Sigmoid colon (tissue), 7 donors: Measurements from ENCODE around the gene SP140L. TPM values are rescaled to one million over a fixed set of nuclear protein-coding genes. Genes with fewer than 3 reads are reported as not detected.

Experiments used
- DNase-seq: peaks from one replicate; pipeline ENCODE4 v3.0.0-alpha.2; 2019
- H3K27ac ChIP-seq, 4 donors: fragments of 200-600 bp; sonication (generic); one replicate each; pipeline ENCODE4 v1.5.1; 2016 to 2019; ENCODE audit warnings: mild to moderate bottlenecking in 1 of 4
- H3K27me3 ChIP-seq, 3 donors: fragments of 200-600 bp; sonication (generic); one replicate each; pipeline ENCODE4 v1.5.1; 2019; ENCODE audit warnings: mild to moderate bottlenecking in 1 of 3
- H3K36me3 ChIP-seq, 4 donors: fragments of 200-600 bp; sonication (generic); one replicate each; pipeline ENCODE4 v1.5.1; 2016 to 2019
- H3K4me1 ChIP-seq, 4 donors: fragments of 200-600 bp; sonication (generic); one replicate each; pipeline ENCODE4 v1.5.1; 2017 to 2019
- H3K4me3 ChIP-seq, 4 donors: fragments of 200-600 bp; sonication (generic); one replicate each; pipeline ENCODE4 v1.5.1; 2017 to 2019; ENCODE audit warnings: mild to moderate bottlenecking in 2 of 4, moderate library complexity in 1 of 4
- H3K9me3 ChIP-seq, 4 donors: fragments of 200-600 bp in 3 of 4; sonication (generic) in 3 of 4; one replicate each; pipeline versions ENCODE4 v1.5.1 to v1.6.1; 2013 to 2019
- CTCF ChIP-seq, 4 experiments: fragments of 450-650 bp in 3 of 4; fragments of 200-600 bp in 1 of 4; IDR thresholded peaks; one replicate each; pipeline ENCODE4 v1.5.1; 2016 to 2019; ENCODE audit warnings: antibody characterized with exemption in 4 of 4, mild to moderate bottlenecking in 3 of 4, moderate library complexity in 2 of 4
- EP300 ChIP-seq, 4 donors: sonication (generic); formaldehyde crosslinking; IDR thresholded peaks; one replicate each; pipeline ENCODE4 v1.6.1; 2017; ENCODE audit warnings: antibody characterized with exemption in 4 of 4
- POLR2A ChIP-seq, 2 donors: fragments of 450-650 bp; IDR thresholded peaks; one replicate each; pipeline ENCODE4 v1.6.1; 2016; ENCODE audit warnings: antibody characterized with exemption in 2 of 2, mild to moderate bottlenecking in 2 of 2, moderate library complexity in 2 of 2
- POLR2AphosphoS5 ChIP-seq, 4 donors: sonication (generic); formaldehyde crosslinking; IDR thresholded peaks; one replicate each; pipeline ENCODE4 v1.6.1; 2017; ENCODE audit warnings: antibody characterized with exemption in 4 of 4
- WGBS, 2 donors: extraction: QIAGEN DNeasy Blood & Tissue Kit; methylation state at CpG; one replicate each; pipeline ENCODE4 v1.1.7; 2013; 5-methylcytosine and 5-hydroxymethylcytosine counted together
- intact Hi-C: fragments of 100-400 bp; cut with DNase I; formaldehyde crosslinking; loops from one replicate; pipeline ENCODE4 v1.15.1; 2023
- polyA plus RNA-seq, 3 donors: library from polyadenylated mRNA; stranded (reverse); fragments of 200-250 nt; gene quantifications; one replicate each; pipeline ENCODE4 v1.2.3, GENCODE V29; 2013
- total RNA-seq, 4 donors: library from RNA; depleted of rRNA; stranded (reverse); fragments of >200 nt; gene quantifications; one replicate each; pipeline ENCODE4 v1.1.0, GENCODE V29; 2016
- donor health status: healthy with polysubstance abuse.
- donor health status: Bipolar disorder and iron deficiency.
- donor health status: healthy.

Gene SP140L
- total and polyA plus RNA-seq, 7 donors: 4.3 to 28.2 (median 8.2) TPM

DNA sequence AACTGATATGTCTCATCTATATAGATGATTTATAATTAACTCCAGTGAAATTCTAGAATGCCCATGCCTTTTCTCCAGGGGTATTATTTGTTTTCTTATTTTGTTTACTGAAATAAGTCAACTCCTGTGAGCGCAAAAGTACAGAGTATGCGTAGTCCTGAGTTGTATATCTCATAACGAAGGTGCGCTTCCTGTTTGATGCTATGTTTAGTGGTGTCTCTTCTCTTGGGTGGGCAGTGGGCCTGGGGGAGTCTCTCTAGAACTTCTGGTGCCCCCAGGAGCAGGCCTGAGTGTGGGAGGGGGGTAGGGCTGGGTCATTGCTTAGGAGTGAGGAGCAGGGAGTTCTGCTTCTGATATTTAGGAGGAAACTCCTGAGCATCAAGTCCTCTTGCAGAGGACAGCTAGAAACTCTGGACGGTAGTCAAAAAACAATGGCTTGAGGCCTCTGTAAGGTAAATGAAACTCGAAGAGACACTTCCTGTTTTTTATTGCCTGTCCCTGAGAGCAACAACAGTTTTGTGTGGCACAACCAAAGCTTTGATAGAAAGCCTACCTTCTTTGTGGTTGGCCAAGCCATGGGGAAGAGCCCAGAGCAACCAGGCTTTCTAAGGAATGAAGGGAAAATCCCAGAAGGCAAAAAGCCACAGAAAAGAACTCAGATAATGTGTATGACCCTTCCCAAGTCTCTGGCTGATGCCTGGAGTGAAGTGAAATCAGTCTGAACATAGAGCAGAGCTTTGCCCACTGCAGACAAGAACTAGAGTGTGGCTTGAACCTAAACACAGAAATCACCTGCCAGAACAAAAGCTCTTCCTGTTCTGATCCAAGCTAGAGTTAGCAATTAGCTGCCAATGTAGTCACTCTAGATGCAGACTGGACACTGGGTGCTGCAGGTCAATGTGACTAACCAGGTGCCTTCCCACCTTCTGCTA is 8.5 kb upstream of the SP140L start:
- 55 to 74% methylated on average over 6 of the region's 6 CpGs for WGBS, 2 donors
- Histone ChIP-seq H3K27ac (peak overlapping the region in 1 of 4 donors; percentile 6), H3K4me1 (no peaks in the 10 kb centered on the region), H3K36me3 (no peaks in the 10 kb centered on the region), H3K4me3 (no peak overlapping the region), H3K27me3 (no peaks in the 10 kb centered on the region), H3K9me3 (peaks cover 0 to 7% (median 0%) of the 10 kb centered on the region in 4 donors)
- no peak for TF ChIP-seq POLR2A (IDR thresholded peaks at IDR 0.05)
- TF ChIP-seq CTCF (IDR thresholded peaks at IDR 0.05): no peak
- no peak for TF ChIP-seq EP300 (IDR thresholded peaks at IDR 0.05)
- TF ChIP-seq POLR2AphosphoS5 (IDR thresholded peaks at IDR 0.05): no peak
- no peak for DNase-seq
- intact Hi-C loops: no loop called here

GRCh38 chr2:230319211-230319862 is 7.7 kb upstream of the SP140L start:
- TF ChIP-seq CTCF (IDR thresholded peaks at IDR 0.05) (no peak), POLR2A (IDR thresholded peaks at IDR 0.05) (no peak), EP300 (IDR thresholded peaks at IDR 0.05) (no peak), POLR2AphosphoS5 (IDR thresholded peaks at IDR 0.05) (no peak)
- intact Hi-C loops: no loop called here
- Histone ChIP-seq H3K4me3 (no peak overlapping the region), H3K9me3 (peaks cover 0 to 7% (median 0%) of the 10 kb centered on the region in 4 donors), H3K36me3 (no peaks in the 10 kb centered on the region), H3K4me1 (no peaks in the 10 kb centered on the region), H3K27ac (no peak overlapping the region), H3K27me3 (no peaks in the 10 kb centered on the region)
- DNase-seq: no peak
- 44 to 75% methylated on average over 5 of the region's 5 CpGs for WGBS, 2 donors

GRCh38 chr2:230321031-230321430 is 6.0 kb upstream of the SP140L start:
- no peaks in the 10 kb centered on the region for H3K4me1 ChIP-seq
- H3K36me3 ChIP-seq: no peaks in the 10 kb centered on the region
- intact Hi-C loops: no loop called here
- H3K4me3 ChIP-seq: no peak overlapping the region
- no peak for DNase-seq
- H3K9me3 ChIP-seq: peaks cover 0 to 7% (median 0%) of the 10 kb centered on the region in 4 donors
- TF ChIP-seq POLR2A (IDR thresholded peaks at IDR 0.05): no peak
- no peak for TF ChIP-seq CTCF (IDR thresholded peaks at IDR 0.05)
- no peak for TF ChIP-seq EP300 (IDR thresholded peaks at IDR 0.05)
- no peak for TF ChIP-seq POLR2AphosphoS5 (IDR thresholded peaks at IDR 0.05)
- WGBS, 2 donors: 94 to 98% methylated on average over 2 of the region's 2 CpGs
- H3K27me3 ChIP-seq: no peaks in the 10 kb centered on the region
- H3K27ac ChIP-seq: no peak overlapping the region

- H3K4me1 ChIP-seq: peaks cover 0 to 5% (median 2%) of the 10 kb centered on the region in 4 donors
- no peaks in the 10 kb centered on the region for H3K36me3 ChIP-seq
- H3K27ac ChIP-seq: no peak overlapping the region
- no peak overlapping the region for H3K4me3 ChIP-seq
- DNase-seq: no peak
- intact Hi-C loops: no loop called here
- no peaks in the 10 kb centered on the region for H3K27me3 ChIP-seq
- TF ChIP-seq POLR2A (IDR thresholded peaks at IDR 0.05) (no peak), CTCF (IDR thresholded peaks at IDR 0.05) (no peak), EP300 (IDR thresholded peaks at IDR 0.05) (no peak), POLR2AphosphoS5 (IDR thresholded peaks at IDR 0.05) (no peak)
- H3K9me3 ChIP-seq: peaks cover 0 to 7% (median 0%) of the 10 kb centered on the region in 4 donors
- WGBS, 2 donors: 87 to 93% methylated on average over 12 of the region's 12 CpGs
These were observed 4.2 kb upstream of the SP140L start for GRCh38 chr2:230322561-230323384.
